Neural progenitor cell (in vitro differentiated cells): Measurements from ENCODE around the gene IKBKE. TPM values are rescaled to one million over a fixed set of nuclear protein-coding genes. Genes with fewer than 3 reads are reported as not detected.

Experiments used
- DNase-seq: peaks from one replicate; pipeline ENCODE4 v3.0.0-alpha.2; 2016; ENCODE audit warnings: low spot score
- H2AFZ ChIP-seq: fragments of 200-600 bp; sonication (generic); replicated peaks from 2 replicates; pipeline ENCODE4 v1.6.1; 2016; ENCODE audit warnings: antibody characterized with exemption
- H3F3A ChIP-seq: fragments of 200-600 bp; sonication (generic); 2 replicates; pipeline ENCODE4 v1.6.1; 2016; ENCODE audit warnings: antibody characterized with exemption, low read depth
- H3K27ac ChIP-seq: fragments of 200-600 bp; sonication (generic); 2 replicates; pipeline ENCODE4 v1.5.1; 2016; ENCODE audit warnings: mild to moderate bottlenecking
- H3K27me3 ChIP-seq: fragments of 200-600 bp; sonication (generic); 2 replicates; pipeline ENCODE4 v1.6.1; 2016; ENCODE audit warnings: mild to moderate bottlenecking, moderate library complexity
- H3K36me3 ChIP-seq: fragments of 200-600 bp; sonication (generic); 2 replicates; pipeline ENCODE4 v1.5.1; 2016
- H3K4me1 ChIP-seq: fragments of 200-600 bp; sonication (generic); 2 replicates; pipeline ENCODE4 v1.6.1; 2016; ENCODE audit warnings: mixed run types
- H3K4me2 ChIP-seq: fragments of 200-600 bp; sonication (generic); 2 replicates; pipeline ENCODE4 v1.6.1; 2016
- H3K4me3 ChIP-seq: fragments of 200-600 bp; sonication (generic); 2 replicates; pipeline ENCODE4 v1.5.1; 2016
- H3K79me2 ChIP-seq: fragments of 200-600 bp; sonication (generic); 2 replicates; pipeline ENCODE4 v1.6.1; 2016; ENCODE audit warnings: low read depth
- H3K9ac ChIP-seq: fragments of 200-600 bp; sonication (generic); 2 replicates; pipeline ENCODE4 v1.6.1; 2016
- H3K9me3 ChIP-seq: fragments of 200-600 bp; sonication (generic); 2 replicates; pipeline ENCODE4 v1.5.1; 2016; ENCODE audit warnings: low read depth
- H4K20me1 ChIP-seq: fragments of 200-600 bp; sonication (generic); 2 replicates; pipeline ENCODE4 v1.6.1; 2016; ENCODE audit warnings: low read depth
- H3K27ac Mint-ChIP-seq: 3 replicates; pipeline ENCODE4 v1.8.0; 2021; ENCODE audit warnings: mixed read lengths
- H3K27me3 Mint-ChIP-seq: 2 replicates; pipeline ENCODE4 v1.8.0; 2022; ENCODE audit warnings: low read depth, mild to moderate bottlenecking, inconsistent platforms, moderate library complexity, mixed read lengths; ENCODE audit not compliant: insufficient read depth
- H3K36me3 Mint-ChIP-seq: 3 replicates; pipeline ENCODE4 v1.8.0; 2021; ENCODE audit warnings: mixed read lengths
- H3K4me1 Mint-ChIP-seq: 3 replicates; pipeline ENCODE4 v1.8.0; 2021; ENCODE audit warnings: mixed read lengths
- H3K4me3 Mint-ChIP-seq: 3 replicates; pipeline ENCODE4 v1.8.0; 2021; ENCODE audit warnings: mild to moderate bottlenecking, moderate library complexity, mixed read lengths
- H3K9me3 Mint-ChIP-seq: 3 replicates; pipeline ENCODE4 v1.8.0; 2020; ENCODE audit warnings: mixed read lengths
- EZH2 ChIP-seq: fragments of 200-600 bp; sonication (generic); IDR thresholded peaks from 2 replicates; pipeline ENCODE4 v1.6.1; 2017; ENCODE audit warnings: antibody characterized with exemption, mild to moderate bottlenecking, moderate library complexity
- EZH2phosphoT487 ChIP-seq: fragments of 200-600 bp; sonication (generic); IDR thresholded peaks from 2 replicates; pipeline ENCODE4 v1.6.1; 2017; ENCODE audit warnings: antibody characterized with exemption
- total RNA-seq: library from RNA; depleted of rRNA; stranded (reverse); fragments of >200 nt; gene quantifications from 2 replicates; pipeline ENCODE4 v1.2.3, GENCODE V29; 2015; ENCODE audit warnings: low replicate concordance
- TF ChIP-seq, protein P1 (sequence below): fragments of 200-600 bp; sonication (generic); IDR thresholded peaks from 2 replicates; pipeline ENCODE4 v1.5.1; 2017; ENCODE audit warnings: antibody characterized with exemption, mild to moderate bottlenecking

Gene IKBKE
- total RNA-seq, 1 donor from 2014 or later: 0.26 TPM

DNA sequence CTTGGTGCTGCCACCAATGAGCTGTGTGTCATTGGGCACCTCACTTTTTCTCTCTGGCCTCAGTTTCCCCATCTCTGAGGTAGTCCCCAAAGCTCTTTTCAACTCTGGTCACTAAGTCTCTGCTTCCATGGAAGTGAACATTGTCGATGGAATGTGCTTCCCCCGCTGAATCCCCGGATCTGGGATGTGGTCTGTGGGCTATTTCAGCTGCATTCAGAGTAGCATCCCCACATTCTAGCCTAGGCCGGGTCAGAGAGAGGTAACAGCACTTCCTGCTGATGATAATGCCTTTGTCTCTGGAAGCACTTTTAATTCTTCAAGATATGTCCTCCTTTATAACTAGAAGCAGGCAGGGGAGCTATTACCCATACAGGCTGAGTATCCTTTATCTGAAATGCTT, 66.9 kb downstream of the IKBKE start:
- Histone ChIP-seq H3K4me3 (no peak overlapping the region), H4K20me1 (no peaks in the 10 kb centered on the region), H3K36me3 (no peaks in the 10 kb centered on the region), H2AFZ (no peak overlapping the region), H3K27ac (no peak overlapping the region), H3K9me3 (no peaks in the 10 kb centered on the region), H3F3A (no peaks in the 10 kb centered on the region), H3K79me2 (no peaks in the 10 kb centered on the region), H3K9ac (no peak overlapping the region), H3K27me3 (no peaks in the 10 kb centered on the region), H3K4me1 (no peaks in the 10 kb centered on the region), H3K4me2 (no peak overlapping the region)
- H3K4me1 Mint-ChIP-seq: peaks cover 12% of the 10 kb centered on the region
- H3K27me3 Mint-ChIP-seq: peaks cover 3% of the 10 kb centered on the region
- no peaks in the 10 kb centered on the region for H3K36me3 Mint-ChIP-seq
- H3K27ac Mint-ChIP-seq: no peak overlapping the region
- H3K9me3 Mint-ChIP-seq: no peaks in the 10 kb centered on the region
- no peak for DNase-seq
- H3K4me3 Mint-ChIP-seq: no peak overlapping the region
- TF ChIP-seq, protein P1, sequence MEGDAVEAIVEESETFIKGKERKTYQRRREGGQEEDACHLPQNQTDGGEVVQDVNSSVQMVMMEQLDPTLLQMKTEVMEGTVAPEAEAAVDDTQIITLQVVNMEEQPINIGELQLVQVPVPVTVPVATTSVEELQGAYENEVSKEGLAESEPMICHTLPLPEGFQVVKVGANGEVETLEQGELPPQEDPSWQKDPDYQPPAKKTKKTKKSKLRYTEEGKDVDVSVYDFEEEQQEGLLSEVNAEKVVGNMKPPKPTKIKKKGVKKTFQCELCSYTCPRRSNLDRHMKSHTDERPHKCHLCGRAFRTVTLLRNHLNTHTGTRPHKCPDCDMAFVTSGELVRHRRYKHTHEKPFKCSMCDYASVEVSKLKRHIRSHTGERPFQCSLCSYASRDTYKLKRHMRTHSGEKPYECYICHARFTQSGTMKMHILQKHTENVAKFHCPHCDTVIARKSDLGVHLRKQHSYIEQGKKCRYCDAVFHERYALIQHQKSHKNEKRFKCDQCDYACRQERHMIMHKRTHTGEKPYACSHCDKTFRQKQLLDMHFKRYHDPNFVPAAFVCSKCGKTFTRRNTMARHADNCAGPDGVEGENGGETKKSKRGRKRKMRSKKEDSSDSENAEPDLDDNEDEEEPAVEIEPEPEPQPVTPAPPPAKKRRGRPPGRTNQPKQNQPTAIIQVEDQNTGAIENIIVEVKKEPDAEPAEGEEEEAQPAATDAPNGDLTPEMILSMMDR: no peak
- TF ChIP-seq EZH2phosphoT487: no peak
- TF ChIP-seq EZH2: no peak

DNA sequence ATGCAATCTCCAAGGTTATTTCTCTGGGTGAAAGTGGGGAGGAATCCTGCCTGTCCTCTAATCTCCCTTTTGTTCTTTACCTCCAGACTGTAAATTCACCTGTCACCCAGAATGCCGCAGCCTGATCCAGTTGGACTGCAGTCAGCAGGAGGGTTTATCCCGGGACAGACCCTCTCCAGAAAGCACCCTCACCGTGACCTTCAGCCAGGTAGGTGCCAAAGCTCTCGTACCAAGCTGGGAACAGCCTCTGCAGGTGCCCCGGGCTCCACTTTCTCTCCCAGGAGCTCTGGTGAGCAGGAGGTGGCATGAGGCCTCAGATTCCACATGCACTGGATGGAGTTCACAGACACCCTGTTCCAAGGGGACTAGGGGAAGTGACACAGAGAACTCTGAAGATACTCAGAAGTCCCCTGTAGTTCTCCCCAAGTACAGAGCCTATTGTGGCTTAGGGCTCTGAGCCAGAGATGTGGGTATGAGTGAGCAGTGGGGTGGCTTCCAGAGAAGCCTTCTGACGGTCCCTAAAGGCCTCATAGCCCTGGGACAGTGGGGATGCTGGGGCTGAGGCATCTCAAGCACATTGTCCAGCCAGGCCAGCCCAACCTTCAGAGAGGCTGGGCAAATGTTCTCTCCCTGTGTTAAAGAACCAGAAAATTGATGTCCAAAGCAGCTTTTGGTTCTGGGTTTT, 68.0 kb downstream of the IKBKE start:
- H3K36me3 ChIP-seq: no peaks in the 10 kb centered on the region
- H3K4me1 Mint-ChIP-seq: peaks cover 12% of the 10 kb centered on the region
- no peaks in the 10 kb centered on the region for H3K36me3 Mint-ChIP-seq
- H2AFZ ChIP-seq: no peak overlapping the region
- H4K20me1 ChIP-seq: no peaks in the 10 kb centered on the region
- H3K9me3 Mint-ChIP-seq: no peaks in the 10 kb centered on the region
- no peak overlapping the region for H3K4me2 ChIP-seq
- H3F3A ChIP-seq: no peaks in the 10 kb centered on the region
- H3K27ac ChIP-seq: no peak overlapping the region
- no peak overlapping the region for H3K4me3 Mint-ChIP-seq
- no peak for DNase-seq
- no peaks in the 10 kb centered on the region for H3K27me3 ChIP-seq
- no peak overlapping the region for H3K4me3 ChIP-seq
- peaks cover 7% of the 10 kb centered on the region for H3K27me3 Mint-ChIP-seq
- no peaks in the 10 kb centered on the region for H3K9me3 ChIP-seq
- H3K79me2 ChIP-seq: no peaks in the 10 kb centered on the region
- TF ChIP-seq EZH2 (no peak), EZH2phosphoT487 (no peak)
- TF ChIP-seq, protein P1: no peak
- no peak overlapping the region for H3K27ac Mint-ChIP-seq
- H3K9ac ChIP-seq: no peak overlapping the region
- H3K4me1 ChIP-seq: no peaks in the 10 kb centered on the region

DNA sequence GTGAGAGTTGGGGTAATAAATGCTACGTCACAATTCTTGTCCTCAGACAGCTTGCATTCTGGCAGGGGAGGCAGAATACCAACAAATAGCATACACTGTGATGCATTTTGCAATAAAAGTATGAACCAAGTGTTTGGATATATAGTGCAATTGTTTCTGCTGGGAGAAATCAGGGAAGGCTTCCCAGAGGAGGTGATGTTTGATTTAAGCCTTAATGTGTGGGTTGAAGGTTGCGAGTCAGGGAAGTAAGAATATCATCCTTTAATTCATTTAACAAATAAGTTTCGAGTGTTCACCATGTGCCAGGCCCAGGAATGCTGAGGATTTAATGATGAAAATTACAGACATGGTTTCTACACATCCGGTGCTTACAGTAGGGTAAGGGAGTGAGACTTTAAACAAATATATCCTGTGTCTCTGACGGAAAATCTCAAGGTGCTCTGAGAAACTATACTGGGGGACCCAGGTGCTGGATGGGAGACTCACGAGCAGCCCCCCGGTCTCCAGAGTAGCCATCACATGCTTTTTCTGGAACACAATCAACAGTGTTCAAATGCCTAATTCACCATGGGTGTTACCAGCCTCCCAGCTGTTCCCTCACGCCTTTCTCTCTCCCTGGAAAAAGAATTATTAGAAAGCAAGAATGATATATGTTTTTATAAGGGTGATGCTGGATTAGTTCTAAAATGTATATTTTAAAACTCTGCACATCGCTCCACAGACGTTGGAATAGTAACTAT, 68.8 kb downstream of the IKBKE start:
- Mint-ChIP-seq H3K27ac (no peak overlapping the region), H3K4me3 (no peak overlapping the region), H3K27me3 (peaks cover 7% of the 10 kb centered on the region), H3K36me3 (no peaks in the 10 kb centered on the region), H3K4me1 (peaks cover 12% of the 10 kb centered on the region), H3K9me3 (no peaks in the 10 kb centered on the region)
- Histone ChIP-seq H3K4me3 (no peak overlapping the region), H3K9ac (no peak overlapping the region), H3F3A (no peaks in the 10 kb centered on the region), H2AFZ (no peak overlapping the region), H3K4me2 (no peak overlapping the region), H3K9me3 (no peaks in the 10 kb centered on the region), H3K27me3 (no peaks in the 10 kb centered on the region), H3K79me2 (no peaks in the 10 kb centered on the region), H3K27ac (no peak overlapping the region), H3K36me3 (no peaks in the 10 kb centered on the region), H3K4me1 (no peaks in the 10 kb centered on the region), H4K20me1 (no peaks in the 10 kb centered on the region)
- TF ChIP-seq EZH2 (no peak), EZH2phosphoT487 (no peak)
- TF ChIP-seq, protein P1: no peak
- no peak for DNase-seq
